ENCODE results near the gene ZDHHC14. TPM values are rescaled to one million over a fixed set of nuclear protein-coding genes. Genes with fewer than 3 reads are reported as not detected.
A peak's percentile ranks its signal among the peaks of the same experiment; 100 is the strongest.

The ZDHHC14 gene
- total and polyA plus RNA-seq, 2 experiments from 2014 or later, result 3.0 to 7.4 TPM

DNA sequence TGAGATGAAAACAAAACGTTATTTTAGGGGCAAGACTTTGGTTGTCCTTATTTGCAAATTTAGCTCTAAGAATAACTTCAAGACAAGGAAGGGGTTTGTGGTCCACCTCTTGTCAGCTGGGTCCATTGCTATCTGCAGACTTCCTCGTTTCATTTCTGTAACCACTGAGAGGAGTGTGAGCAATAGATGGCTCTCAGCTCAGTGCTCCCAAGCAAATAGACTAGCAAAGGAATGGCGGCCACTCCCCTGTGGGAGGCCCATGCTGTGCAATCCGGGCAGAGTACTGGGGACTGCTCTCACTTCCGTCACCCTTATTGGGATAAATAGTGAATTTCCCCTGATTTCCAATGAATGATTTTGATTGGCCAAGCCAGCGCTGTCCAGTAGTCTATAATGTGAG lies 176.6 kb downstream of the ZDHHC14 start (continued):
- TF ChIP-seq, protein P1, sequence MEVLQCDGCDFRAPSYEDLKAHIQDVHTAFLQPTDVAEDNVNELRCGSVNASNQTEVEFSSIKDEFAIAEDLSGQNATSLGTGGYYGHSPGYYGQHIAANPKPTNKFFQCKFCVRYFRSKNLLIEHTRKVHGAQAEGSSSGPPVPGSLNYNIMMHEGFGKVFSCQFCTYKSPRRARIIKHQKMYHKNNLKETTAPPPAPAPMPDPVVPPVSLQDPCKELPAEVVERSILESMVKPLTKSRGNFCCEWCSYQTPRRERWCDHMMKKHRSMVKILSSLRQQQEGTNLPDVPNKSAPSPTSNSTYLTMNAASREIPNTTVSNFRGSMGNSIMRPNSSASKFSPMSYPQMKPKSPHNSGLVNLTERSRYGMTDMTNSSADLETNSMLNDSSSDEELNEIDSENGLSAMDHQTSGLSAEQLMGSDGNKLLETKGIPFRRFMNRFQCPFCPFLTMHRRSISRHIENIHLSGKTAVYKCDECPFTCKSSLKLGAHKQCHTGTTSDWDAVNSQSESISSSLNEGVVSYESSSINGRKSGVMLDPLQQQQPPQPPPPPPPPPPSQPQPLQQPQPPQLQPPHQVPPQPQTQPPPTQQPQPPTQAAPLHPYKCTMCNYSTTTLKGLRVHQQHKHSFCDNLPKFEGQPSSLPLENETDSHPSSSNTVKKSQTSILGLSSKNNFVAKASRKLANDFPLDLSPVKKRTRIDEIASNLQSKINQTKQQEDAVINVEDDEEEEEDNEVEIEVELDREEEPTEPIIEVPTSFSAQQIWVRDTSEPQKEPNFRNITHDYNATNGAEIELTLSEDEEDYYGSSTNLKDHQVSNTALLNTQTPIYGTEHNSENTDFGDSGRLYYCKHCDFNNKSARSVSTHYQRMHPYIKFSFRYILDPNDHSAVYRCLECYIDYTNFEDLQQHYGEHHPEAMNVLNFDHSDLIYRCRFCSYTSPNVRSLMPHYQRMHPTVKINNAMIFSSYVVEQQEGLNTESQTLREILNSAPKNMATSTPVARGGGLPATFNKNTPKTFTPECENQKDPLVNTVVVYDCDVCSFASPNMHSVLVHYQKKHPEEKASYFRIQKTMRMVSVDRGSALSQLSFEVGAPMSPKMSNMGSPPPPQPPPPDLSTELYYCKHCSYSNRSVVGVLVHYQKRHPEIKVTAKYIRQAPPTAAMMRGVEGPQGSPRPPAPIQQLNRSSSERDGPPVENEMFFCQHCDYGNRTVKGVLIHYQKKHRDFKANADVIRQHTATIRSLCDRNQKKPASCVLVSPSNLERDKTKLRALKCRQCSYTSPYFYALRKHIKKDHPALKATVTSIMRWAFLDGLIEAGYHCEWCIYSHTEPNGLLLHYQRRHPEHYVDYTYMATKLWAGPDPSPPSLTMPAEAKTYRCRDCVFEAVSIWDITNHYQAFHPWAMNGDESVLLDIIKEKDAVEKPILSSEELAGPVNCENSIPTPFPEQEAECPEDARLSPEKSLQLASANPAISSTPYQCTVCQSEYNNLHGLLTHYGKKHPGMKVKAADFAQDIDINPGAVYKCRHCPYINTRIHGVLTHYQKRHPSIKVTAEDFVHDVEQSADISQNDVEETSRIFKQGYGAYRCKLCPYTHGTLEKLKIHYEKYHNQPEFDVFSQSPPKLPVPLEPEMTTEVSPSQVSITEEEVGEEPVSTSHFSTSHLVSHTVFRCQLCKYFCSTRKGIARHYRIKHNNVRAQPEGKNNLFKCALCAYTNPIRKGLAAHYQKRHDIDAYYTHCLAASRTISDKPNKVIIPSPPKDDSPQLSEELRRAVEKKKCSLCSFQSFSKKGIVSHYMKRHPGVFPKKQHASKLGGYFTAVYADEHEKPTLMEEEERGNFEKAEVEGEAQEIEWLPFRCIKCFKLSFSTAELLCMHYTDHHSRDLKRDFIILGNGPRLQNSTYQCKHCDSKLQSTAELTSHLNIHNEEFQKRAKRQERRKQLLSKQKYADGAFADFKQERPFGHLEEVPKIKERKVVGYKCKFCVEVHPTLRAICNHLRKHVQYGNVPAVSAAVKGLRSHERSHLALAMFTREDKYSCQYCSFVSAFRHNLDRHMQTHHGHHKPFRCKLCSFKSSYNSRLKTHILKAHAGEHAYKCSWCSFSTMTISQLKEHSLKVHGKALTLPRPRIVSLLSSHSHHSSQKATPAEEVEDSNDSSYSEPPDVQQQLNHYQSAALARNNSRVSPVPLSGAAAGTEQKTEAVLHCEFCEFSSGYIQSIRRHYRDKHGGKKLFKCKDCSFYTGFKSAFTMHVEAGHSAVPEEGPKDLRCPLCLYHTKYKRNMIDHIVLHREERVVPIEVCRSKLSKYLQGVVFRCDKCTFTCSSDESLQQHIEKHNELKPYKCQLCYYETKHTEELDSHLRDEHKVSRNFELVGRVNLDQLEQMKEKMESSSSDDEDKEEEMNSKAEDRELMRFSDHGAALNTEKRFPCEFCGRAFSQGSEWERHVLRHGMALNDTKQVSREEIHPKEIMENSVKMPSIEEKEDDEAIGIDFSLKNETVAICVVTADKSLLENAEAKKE (CRISPR knock-in tag; IDR thresholded peaks at IDR 0.05), result no peak
- TF ChIP-seq, protein P2, sequence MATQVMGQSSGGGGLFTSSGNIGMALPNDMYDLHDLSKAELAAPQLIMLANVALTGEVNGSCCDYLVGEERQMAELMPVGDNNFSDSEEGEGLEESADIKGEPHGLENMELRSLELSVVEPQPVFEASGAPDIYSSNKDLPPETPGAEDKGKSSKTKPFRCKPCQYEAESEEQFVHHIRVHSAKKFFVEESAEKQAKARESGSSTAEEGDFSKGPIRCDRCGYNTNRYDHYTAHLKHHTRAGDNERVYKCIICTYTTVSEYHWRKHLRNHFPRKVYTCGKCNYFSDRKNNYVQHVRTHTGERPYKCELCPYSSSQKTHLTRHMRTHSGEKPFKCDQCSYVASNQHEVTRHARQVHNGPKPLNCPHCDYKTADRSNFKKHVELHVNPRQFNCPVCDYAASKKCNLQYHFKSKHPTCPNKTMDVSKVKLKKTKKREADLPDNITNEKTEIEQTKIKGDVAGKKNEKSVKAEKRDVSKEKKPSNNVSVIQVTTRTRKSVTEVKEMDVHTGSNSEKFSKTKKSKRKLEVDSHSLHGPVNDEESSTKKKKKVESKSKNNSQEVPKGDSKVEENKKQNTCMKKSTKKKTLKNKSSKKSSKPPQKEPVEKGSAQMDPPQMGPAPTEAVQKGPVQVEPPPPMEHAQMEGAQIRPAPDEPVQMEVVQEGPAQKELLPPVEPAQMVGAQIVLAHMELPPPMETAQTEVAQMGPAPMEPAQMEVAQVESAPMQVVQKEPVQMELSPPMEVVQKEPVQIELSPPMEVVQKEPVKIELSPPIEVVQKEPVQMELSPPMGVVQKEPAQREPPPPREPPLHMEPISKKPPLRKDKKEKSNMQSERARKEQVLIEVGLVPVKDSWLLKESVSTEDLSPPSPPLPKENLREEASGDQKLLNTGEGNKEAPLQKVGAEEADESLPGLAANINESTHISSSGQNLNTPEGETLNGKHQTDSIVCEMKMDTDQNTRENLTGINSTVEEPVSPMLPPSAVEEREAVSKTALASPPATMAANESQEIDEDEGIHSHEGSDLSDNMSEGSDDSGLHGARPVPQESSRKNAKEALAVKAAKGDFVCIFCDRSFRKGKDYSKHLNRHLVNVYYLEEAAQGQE (IDR thresholded peaks at IDR 0.05; ENCODE audit: unreplicated experiment), result no peak
- TF ChIP-seq EZH2phosphoT487 (IDR thresholded peaks at IDR 0.05; ENCODE audit: unreplicated experiment) (no peak), CREB1 (CRISPR knock-in tag; IDR thresholded peaks at IDR 0.05; ENCODE audit: low read depth) (no peak)

DNA sequence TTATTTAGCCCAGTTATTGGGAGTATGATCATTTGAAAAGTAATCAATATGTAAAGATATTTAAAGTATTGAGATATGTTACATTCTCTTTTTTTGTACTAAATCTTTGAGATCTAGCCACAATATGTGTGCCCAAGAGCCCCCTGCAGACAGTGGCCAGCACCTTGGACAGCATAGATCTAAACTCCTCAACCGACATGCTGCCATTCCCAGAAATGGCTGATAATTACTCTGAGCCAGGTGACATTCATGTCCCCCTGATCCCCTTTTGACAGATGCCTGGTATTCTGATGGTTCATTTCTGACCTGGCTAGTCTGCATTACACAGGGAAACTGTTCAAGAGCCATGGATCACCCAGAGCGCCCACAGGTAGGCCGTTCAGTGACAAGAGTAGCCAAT lies 177.1 kb downstream of the ZDHHC14 start:
- H3K27me3 ChIP-seq (ENCODE audit: insufficient read depth), result no peaks in the 10 kb centered on the region
- no peaks in the 10 kb centered on the region for H4K20me1 ChIP-seq (replicated peaks; ENCODE audit: insufficient read depth)
- no peak overlapping the region for H3K4me3 ChIP-seq
- H3K4me2 ChIP-seq, result no peak overlapping the region
- peaks cover 23% of the 10 kb centered on the region for H3K4me1 ChIP-seq (ENCODE audit: insufficient read depth)
- Mint-ChIP-seq H3K4me1 (peaks cover 40% of the 10 kb centered on the region), H3K9me3 (no peaks in the 10 kb centered on the region; the same call in 2 of the 3 replicates), H3K27ac (no peak overlapping the region), H3K27me3 (ENCODE audit: insufficient read depth, low read depth, poor library complexity) (peaks cover 4% of the 10 kb centered on the region), H3K36me3 (ENCODE audit: low read depth) (no peaks in the 10 kb centered on the region), H3K4me3 (no peak overlapping the region)
- no peaks in the 10 kb centered on the region for H3K79me2 ChIP-seq (replicated peaks; ENCODE audit: insufficient read depth)
- H3K36me3 ChIP-seq (ENCODE audit: insufficient read depth), result no peaks in the 10 kb centered on the region
- ATAC-seq (peak; percentile 26; the same call in 2 of the 3 replicates), DNase-seq (ENCODE audit: low spot score) (peak; percentile 39)
- H3K27ac ChIP-seq (ENCODE audit: low read depth), result no peak overlapping the region
- no peak overlapping the region for H2AFZ ChIP-seq
- H3F3A ChIP-seq (replicated peaks; ENCODE audit: low read depth), result peaks cover 9% of the 10 kb centered on the region
- TF ChIP-seq ZNF331 (CRISPR knock-in tag; IDR thresholded peaks at IDR 0.05; ENCODE audit: low read depth), result no peak
- TF ChIP-seq, protein P2 (IDR thresholded peaks at IDR 0.05; ENCODE audit: unreplicated experiment), result peak; percentile 78
- TF ChIP-seq, protein P3, sequence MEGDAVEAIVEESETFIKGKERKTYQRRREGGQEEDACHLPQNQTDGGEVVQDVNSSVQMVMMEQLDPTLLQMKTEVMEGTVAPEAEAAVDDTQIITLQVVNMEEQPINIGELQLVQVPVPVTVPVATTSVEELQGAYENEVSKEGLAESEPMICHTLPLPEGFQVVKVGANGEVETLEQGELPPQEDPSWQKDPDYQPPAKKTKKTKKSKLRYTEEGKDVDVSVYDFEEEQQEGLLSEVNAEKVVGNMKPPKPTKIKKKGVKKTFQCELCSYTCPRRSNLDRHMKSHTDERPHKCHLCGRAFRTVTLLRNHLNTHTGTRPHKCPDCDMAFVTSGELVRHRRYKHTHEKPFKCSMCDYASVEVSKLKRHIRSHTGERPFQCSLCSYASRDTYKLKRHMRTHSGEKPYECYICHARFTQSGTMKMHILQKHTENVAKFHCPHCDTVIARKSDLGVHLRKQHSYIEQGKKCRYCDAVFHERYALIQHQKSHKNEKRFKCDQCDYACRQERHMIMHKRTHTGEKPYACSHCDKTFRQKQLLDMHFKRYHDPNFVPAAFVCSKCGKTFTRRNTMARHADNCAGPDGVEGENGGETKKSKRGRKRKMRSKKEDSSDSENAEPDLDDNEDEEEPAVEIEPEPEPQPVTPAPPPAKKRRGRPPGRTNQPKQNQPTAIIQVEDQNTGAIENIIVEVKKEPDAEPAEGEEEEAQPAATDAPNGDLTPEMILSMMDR (conservative IDR thresholded peaks at IDR 0.05; ENCODE audit: low read depth in 2 of 2), result 0 out of 4 replicates have a peak, but pooled peaks of 1 of the 2 experiments have one; percentile 8
- H3K9me2 ChIP-seq (ENCODE audit: insufficient read depth), result peaks cover 3% of the 10 kb centered on the region; the same call in 1 of the 2 replicates
